Neural cell (in vitro differentiated cells): Measurements from ENCODE around the gene FOXO3. TPM values are rescaled to one million over a fixed set of nuclear protein-coding genes. Genes with fewer than 3 reads are reported as not detected.

ENCODE experiments used
- H2AFZ ChIP-seq: fragments of 200-600, 300-800 bp; sonication (generic), shearing (Covaris generic); 2 replicates; pipeline ENCODE4 v1.6.0; 2014; ENCODE audit warnings: low read depth, mild to moderate bottlenecking, antibody characterized with exemption, low read length, moderate library complexity
- H3F3A ChIP-seq: fragments of 200-600 bp; shearing (Covaris generic); 2 replicates; pipeline ENCODE4 v1.6.1; 2016; ENCODE audit warnings: mild to moderate bottlenecking, moderate library complexity, mixed read lengths, antibody characterized with exemption, low read length; ENCODE audit not compliant: insufficient read depth, poor library complexity, severe bottlenecking
- H3K27ac ChIP-seq: fragments of 200-600, 300-800 bp; sonication (generic), shearing (Covaris generic); 2 replicates; pipeline ENCODE4 v1.5.1; 2014; ENCODE audit warnings: mild to moderate bottlenecking, low read length, moderate library complexity
- H3K27me3 ChIP-seq: fragments of 300-800, 200-600 bp; sonication (generic), shearing (Covaris generic); 2 replicates; pipeline ENCODE4 v1.6.0; 2014; ENCODE audit warnings: mild to moderate bottlenecking, low read depth, low read length, moderate library complexity; ENCODE audit not compliant: insufficient read depth
- H3K36me3 ChIP-seq: fragments of 300-800, 200-600 bp; sonication (generic), shearing (Covaris generic); 2 replicates; pipeline ENCODE4 v1.5.1; 2014; ENCODE audit warnings: mild to moderate bottlenecking, antibody characterized with exemption, low read length, moderate library complexity; ENCODE audit not compliant: insufficient read depth
- H3K4me2 ChIP-seq: fragments of 300-800, 200-600 bp; sonication (generic), shearing (Covaris generic); 2 replicates; pipeline ENCODE4 v1.6.0; 2014; ENCODE audit warnings: mild to moderate bottlenecking, low read length
- H3K4me3 ChIP-seq: fragments of 300-800, 200-600 bp; sonication (generic), shearing (Covaris generic); 2 replicates; pipeline ENCODE4 v1.5.1; 2014; ENCODE audit warnings: mild to moderate bottlenecking, low read length, moderate library complexity
- H3K79me2 ChIP-seq: fragments of 200-600 bp; shearing (Covaris generic); replicated peaks from 2 replicates; pipeline ENCODE4 v1.6.0; 2014; ENCODE audit warnings: mild to moderate bottlenecking, low read length, moderate library complexity; ENCODE audit not compliant: insufficient read depth
- H3K9ac ChIP-seq: fragments of 300-800, 200-600 bp; sonication (generic), shearing (Covaris generic); 2 replicates; pipeline ENCODE4 v1.6.1; 2016; ENCODE audit warnings: mild to moderate bottlenecking, low read length, mixed read lengths
- H3K9me2 ChIP-seq: fragments of 200-600 bp; shearing (Covaris generic); 2 replicates; pipeline ENCODE4 v1.6.1; 2016; ENCODE audit warnings: mild to moderate bottlenecking, low read length, mixed read lengths; ENCODE audit not compliant: insufficient read depth
- H3K9me3 ChIP-seq: fragments of 200-600, 300-800 bp; sonication (generic), shearing (Covaris generic); 2 replicates; pipeline ENCODE4 v1.6.1; 2016; ENCODE audit warnings: mild to moderate bottlenecking, mixed run types, low read length, moderate library complexity, mixed read lengths
- H4K20me1 ChIP-seq: fragments of 200-600 bp; shearing (Covaris generic); 2 replicates; pipeline ENCODE4 v1.6.1; 2016; ENCODE audit warnings: mild to moderate bottlenecking, mixed run types; ENCODE audit not compliant: insufficient read depth
- EP300 ChIP-seq: fragments of 450-650 bp; conservative IDR thresholded peaks from 2 replicates; pipeline ENCODE4 v1.6.1; 2014; ENCODE audit warnings: antibody characterized with exemption, mild to moderate bottlenecking, moderate library complexity; ENCODE audit not compliant: poor library complexity, severe bottlenecking
- EZH2 ChIP-seq: fragments of 200-600, 300-800 bp; shearing (Covaris generic), sonication (generic); IDR thresholded peaks from 2 replicates; pipeline ENCODE4 v1.6.1; 2014; ENCODE audit warnings: antibody characterized with exemption, low read length, borderline replicate concordance, mild to moderate bottlenecking; ENCODE audit not compliant: insufficient read depth, poor library complexity, severe bottlenecking
- MXI1 ChIP-seq: fragments of 450-650 bp; conservative IDR thresholded peaks from 2 replicates; pipeline ENCODE4 v1.6.1; 2014; ENCODE audit warnings: antibody characterized with exemption, mild to moderate bottlenecking; ENCODE audit not compliant: poor library complexity, severe bottlenecking
- POLR2AphosphoS5 ChIP-seq: IDR thresholded peaks from 2 replicates; pipeline ENCODE4 v1.6.1; 2012
- RAD21 ChIP-seq: fragments of 450-650 bp; conservative IDR thresholded peaks from 2 replicates; pipeline ENCODE4 v1.6.1; 2014; ENCODE audit warnings: antibody characterized with exemption, mild to moderate bottlenecking, moderate library complexity
- SMC3 ChIP-seq: fragments of 450-650 bp; conservative IDR thresholded peaks from 2 replicates; pipeline ENCODE4 v1.6.1; 2014; ENCODE audit warnings: antibody characterized with exemption, mild to moderate bottlenecking, moderate library complexity; ENCODE audit not compliant: poor library complexity
- polyA plus RNA-seq: library from polyadenylated mRNA; depleted of rRNA; stranded (reverse); fragments of >200 nt; gene quantifications from 2 replicates; pipeline ENCODE4 v1.2.3, GENCODE V29; 2014
- TF ChIP-seq, protein P1 (sequence below): fragments of 450-650 bp; IDR thresholded peaks from 2 replicates; pipeline ENCODE4 v1.5.1; 2014; ENCODE audit warnings: antibody characterized with exemption, mild to moderate bottlenecking, moderate library complexity; ENCODE audit not compliant: poor library complexity, severe bottlenecking
- TF ChIP-seq, protein P2 (sequence below): IDR thresholded peaks from 2 replicates; pipeline ENCODE4 v1.6.1; 2012; ENCODE audit warnings: borderline replicate concordance

FOXO3 gene
- polyA plus RNA-seq, 1 donor from 2014 or later: 21.3 TPM

- TF ChIP-seq EZH2 (no peak), RAD21 (no peak), EP300 (no peak), SMC3 (no peak)
- H2AFZ ChIP-seq: no peak overlapping the region
- no peaks in the 10 kb centered on the region for H3K9me2 ChIP-seq
- no peaks in the 10 kb centered on the region for H3F3A ChIP-seq
- H3K27ac ChIP-seq: no peak overlapping the region
- H3K4me3 ChIP-seq: no peak overlapping the region
- no peaks in the 10 kb centered on the region for H3K27me3 ChIP-seq
- H3K36me3 ChIP-seq: no peaks in the 10 kb centered on the region
- peaks cover 4% of the 10 kb centered on the region for H3K9me3 ChIP-seq
- no peak overlapping the region for H3K4me2 ChIP-seq
- no peaks in the 10 kb centered on the region for H4K20me1 ChIP-seq
- no peaks in the 10 kb centered on the region for H3K79me2 ChIP-seq
- H3K9ac ChIP-seq: no peak overlapping the region
Measured at GRCh38 chr6:108726726-108727339, 166.1 kb downstream of the FOXO3 start.

DNA sequence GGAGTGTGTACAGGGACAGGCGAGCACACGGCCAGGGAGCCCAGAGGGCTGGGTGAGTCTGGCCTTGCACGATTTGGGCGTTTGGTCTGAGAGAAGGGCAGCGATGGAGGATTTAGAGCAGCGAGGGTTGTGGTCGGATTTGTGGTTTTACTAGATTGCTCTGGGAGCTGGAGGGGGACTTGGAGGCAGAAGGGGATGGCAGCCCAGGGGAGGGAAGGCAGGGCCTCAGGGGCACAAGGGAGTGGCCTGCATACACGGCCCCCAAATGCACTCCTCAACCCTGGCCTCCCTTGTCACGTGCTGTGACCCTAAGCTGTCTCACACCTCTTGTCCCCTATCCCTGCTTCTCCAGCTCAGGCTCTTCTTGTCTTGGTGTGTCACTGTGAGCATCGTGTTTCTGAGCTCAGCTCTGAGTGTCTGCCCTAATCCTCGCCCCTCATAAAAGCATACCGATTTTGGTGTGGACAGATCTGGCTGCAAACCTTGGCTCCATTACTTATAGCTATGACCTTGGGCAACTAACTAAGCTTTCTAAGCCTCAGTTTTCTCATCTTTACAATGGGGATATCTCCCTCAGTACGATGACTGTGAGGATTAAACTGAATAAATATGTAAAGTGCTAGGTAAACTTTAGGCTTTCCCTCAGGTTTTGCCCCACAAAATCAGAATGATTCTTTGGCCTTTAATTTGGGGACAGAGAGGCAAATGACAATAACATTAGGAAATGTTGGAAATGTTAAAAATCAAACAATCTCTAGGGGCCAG lies 167.4 kb downstream of the FOXO3 start:
- Histone ChIP-seq H3K27me3 (no peaks in the 10 kb centered on the region), H2AFZ (no peak overlapping the region), H3K27ac (no peak overlapping the region), H3K4me3 (no peak overlapping the region), H3F3A (no peaks in the 10 kb centered on the region), H3K9me3 (peaks cover 4% of the 10 kb centered on the region), H3K36me3 (no peaks in the 10 kb centered on the region), H4K20me1 (no peaks in the 10 kb centered on the region), H3K9me2 (no peaks in the 10 kb centered on the region), H3K79me2 (no peaks in the 10 kb centered on the region), H3K4me2 (no peak overlapping the region), H3K9ac (no peak overlapping the region)
- TF ChIP-seq MXI1 (no peak), EZH2 (no peak), EP300 (no peak), RAD21 (no peak), SMC3 (no peak), POLR2AphosphoS5 (no peak)
- TF ChIP-seq, protein P1, sequence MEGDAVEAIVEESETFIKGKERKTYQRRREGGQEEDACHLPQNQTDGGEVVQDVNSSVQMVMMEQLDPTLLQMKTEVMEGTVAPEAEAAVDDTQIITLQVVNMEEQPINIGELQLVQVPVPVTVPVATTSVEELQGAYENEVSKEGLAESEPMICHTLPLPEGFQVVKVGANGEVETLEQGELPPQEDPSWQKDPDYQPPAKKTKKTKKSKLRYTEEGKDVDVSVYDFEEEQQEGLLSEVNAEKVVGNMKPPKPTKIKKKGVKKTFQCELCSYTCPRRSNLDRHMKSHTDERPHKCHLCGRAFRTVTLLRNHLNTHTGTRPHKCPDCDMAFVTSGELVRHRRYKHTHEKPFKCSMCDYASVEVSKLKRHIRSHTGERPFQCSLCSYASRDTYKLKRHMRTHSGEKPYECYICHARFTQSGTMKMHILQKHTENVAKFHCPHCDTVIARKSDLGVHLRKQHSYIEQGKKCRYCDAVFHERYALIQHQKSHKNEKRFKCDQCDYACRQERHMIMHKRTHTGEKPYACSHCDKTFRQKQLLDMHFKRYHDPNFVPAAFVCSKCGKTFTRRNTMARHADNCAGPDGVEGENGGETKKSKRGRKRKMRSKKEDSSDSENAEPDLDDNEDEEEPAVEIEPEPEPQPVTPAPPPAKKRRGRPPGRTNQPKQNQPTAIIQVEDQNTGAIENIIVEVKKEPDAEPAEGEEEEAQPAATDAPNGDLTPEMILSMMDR: no peak
- TF ChIP-seq, protein P2, sequence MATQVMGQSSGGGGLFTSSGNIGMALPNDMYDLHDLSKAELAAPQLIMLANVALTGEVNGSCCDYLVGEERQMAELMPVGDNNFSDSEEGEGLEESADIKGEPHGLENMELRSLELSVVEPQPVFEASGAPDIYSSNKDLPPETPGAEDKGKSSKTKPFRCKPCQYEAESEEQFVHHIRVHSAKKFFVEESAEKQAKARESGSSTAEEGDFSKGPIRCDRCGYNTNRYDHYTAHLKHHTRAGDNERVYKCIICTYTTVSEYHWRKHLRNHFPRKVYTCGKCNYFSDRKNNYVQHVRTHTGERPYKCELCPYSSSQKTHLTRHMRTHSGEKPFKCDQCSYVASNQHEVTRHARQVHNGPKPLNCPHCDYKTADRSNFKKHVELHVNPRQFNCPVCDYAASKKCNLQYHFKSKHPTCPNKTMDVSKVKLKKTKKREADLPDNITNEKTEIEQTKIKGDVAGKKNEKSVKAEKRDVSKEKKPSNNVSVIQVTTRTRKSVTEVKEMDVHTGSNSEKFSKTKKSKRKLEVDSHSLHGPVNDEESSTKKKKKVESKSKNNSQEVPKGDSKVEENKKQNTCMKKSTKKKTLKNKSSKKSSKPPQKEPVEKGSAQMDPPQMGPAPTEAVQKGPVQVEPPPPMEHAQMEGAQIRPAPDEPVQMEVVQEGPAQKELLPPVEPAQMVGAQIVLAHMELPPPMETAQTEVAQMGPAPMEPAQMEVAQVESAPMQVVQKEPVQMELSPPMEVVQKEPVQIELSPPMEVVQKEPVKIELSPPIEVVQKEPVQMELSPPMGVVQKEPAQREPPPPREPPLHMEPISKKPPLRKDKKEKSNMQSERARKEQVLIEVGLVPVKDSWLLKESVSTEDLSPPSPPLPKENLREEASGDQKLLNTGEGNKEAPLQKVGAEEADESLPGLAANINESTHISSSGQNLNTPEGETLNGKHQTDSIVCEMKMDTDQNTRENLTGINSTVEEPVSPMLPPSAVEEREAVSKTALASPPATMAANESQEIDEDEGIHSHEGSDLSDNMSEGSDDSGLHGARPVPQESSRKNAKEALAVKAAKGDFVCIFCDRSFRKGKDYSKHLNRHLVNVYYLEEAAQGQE: no peak
